Measurements from ENCODE around the gene PRMT6. TPM values are rescaled to one million over a fixed set of nuclear protein-coding genes. Genes with fewer than 3 reads are reported as not detected.

PRMT6 gene
- total RNA-seq (2022) (15.4 and 20.9 TPM in 2 replicates), Bru-seq, nascent RNA (percentile 80 among the genes with signal in this experiment), BruChase-seq, experiment 1, labeled RNA remaining after a 6-hour chase (percentile 73 among the genes with signal in this experiment), BruChase-seq, experiment 2, labeled RNA remaining after a 2-hour chase (percentile 96 among the genes with signal in this experiment)
- long read RNA-seq, transcript PRMT6-201 (1 exons, 2,616 nt), result major isoform, 67 of 67 reads
- long read RNA-seq, partial matches to known transcripts, result 0 of 67 reads
- long read RNA-seq, other reads (novel, unspliced or antisense), result 0 of 67 reads

DNA sequence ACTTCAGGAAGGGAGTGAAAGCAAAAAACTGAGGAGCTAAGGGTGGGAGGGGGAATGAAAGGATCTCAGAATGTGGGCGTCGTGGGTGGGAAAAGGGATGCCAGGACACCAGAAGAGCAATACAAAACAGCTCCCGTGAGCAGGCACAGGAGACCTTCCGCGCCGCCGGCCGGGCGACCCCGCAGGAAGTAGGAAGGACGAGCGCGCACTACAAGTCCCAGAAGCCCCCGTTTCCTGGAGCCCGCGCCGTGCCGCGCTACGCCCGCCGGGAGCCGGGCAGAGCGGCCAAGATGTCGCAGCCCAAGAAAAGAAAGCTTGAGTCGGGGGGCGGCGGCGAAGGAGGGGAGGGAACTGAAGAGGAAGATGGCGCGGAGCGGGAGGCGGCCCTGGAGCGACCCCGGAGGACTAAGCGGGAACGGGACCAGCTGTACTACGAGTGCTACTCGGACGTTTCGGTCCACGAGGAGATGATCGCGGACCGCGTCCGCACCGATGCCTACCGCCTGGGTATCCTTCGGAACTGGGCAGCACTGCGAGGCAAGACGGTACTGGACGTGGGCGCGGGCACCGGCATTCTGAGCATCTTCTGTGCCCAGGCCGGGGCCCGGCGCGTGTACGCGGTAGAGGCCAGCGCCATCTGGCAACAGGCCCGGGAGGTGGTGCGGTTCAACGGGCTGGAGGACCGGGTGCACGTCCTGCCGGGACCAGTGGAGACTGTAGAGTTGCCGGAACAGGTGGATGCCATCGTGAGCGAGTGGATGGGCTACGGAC lies at the start of gene PRMT6:
Gene PRMT6, plus strand, starts transcription at position 249 of the 771 bp plus-strand sequence. Its CDS starts 42 bp downstream, at position 291.
- TSS peak; percentile 61 for BruUV-seq (replicated peaks)
- Mint-ChIP-seq H3K9me3 (ENCODE audit: low read depth, unreplicated experiment) (peaks cover 2% of the 10 kb centered on the region), H3K4me3 (ENCODE audit: low read depth, unreplicated experiment) (peak within 1 kb of the TSS; percentile 85), H3K27me3 (ENCODE audit: unreplicated experiment) (no peaks in the 10 kb centered on the region), H3K36me3 (ENCODE audit: insufficient read depth, unreplicated experiment) (peaks cover 24% of the 10 kb centered on the region), H3K4me1 (ENCODE audit: low read depth, unreplicated experiment) (no peaks in the 10 kb centered on the region), H3K27ac (ENCODE audit: unreplicated experiment) (peak within 1 kb of the TSS; percentile 62)
- TF ChIP-seq, protein P1, sequence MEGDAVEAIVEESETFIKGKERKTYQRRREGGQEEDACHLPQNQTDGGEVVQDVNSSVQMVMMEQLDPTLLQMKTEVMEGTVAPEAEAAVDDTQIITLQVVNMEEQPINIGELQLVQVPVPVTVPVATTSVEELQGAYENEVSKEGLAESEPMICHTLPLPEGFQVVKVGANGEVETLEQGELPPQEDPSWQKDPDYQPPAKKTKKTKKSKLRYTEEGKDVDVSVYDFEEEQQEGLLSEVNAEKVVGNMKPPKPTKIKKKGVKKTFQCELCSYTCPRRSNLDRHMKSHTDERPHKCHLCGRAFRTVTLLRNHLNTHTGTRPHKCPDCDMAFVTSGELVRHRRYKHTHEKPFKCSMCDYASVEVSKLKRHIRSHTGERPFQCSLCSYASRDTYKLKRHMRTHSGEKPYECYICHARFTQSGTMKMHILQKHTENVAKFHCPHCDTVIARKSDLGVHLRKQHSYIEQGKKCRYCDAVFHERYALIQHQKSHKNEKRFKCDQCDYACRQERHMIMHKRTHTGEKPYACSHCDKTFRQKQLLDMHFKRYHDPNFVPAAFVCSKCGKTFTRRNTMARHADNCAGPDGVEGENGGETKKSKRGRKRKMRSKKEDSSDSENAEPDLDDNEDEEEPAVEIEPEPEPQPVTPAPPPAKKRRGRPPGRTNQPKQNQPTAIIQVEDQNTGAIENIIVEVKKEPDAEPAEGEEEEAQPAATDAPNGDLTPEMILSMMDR (IDR thresholded peaks at IDR 0.05; ENCODE audit: unreplicated experiment), result no peak
- intact Hi-C loops (cut with micrococcal nuclease; ENCODE audit: unreplicated experiment), result loop anchor here (1.0 to 5.0 kb wide), 3 partner anchors 58 to 288 kb away; partner anchors contain the start of gene NTNG1
- peak; percentile 77 for DNase-seq
- CTCF ChIA-PET, result interaction anchor here (1.1 to 1.2 kb wide), 3 partner anchors 19 to 103 kb away, joined by 3 read pairs; no protein-coding TSS in a partner anchor

DNA sequence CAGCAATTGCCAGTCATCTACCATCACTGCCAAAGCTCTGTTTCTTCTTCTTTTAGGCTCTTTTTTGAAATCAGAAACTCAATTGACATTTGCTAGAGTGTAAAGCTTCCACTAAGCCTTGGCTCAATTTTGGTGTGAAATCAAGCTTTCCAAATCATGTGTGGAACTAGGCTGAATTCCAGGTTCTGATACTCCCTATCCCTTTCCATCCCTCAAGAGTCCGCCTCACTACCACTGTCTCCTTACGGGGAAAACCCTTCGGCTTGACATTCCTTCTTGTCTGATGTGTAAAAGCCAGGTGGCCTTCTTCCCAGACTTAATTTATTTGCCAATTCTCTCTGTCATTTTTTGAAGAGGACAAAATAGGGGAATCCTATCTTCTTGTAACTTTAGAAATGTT lies 47.2 kb upstream of the PRMT6 start:
- CTCF ChIA-PET, result interaction anchor here (0.6 kb wide), 1 partner anchor 59 kb away, joined by 5 read pairs; no protein-coding TSS in a partner anchor
- BruUV-seq (replicated peaks), result no TSS peak
- Mint-ChIP-seq H3K27ac (ENCODE audit: unreplicated experiment) (no peak overlapping the region), H3K4me3 (ENCODE audit: low read depth, unreplicated experiment) (no peak overlapping the region), H3K4me1 (ENCODE audit: low read depth, unreplicated experiment) (no peaks in the 10 kb centered on the region), H3K27me3 (ENCODE audit: unreplicated experiment) (no peaks in the 10 kb centered on the region), H3K36me3 (ENCODE audit: insufficient read depth, unreplicated experiment) (no peaks in the 10 kb centered on the region), H3K9me3 (ENCODE audit: low read depth, unreplicated experiment) (no peaks in the 10 kb centered on the region)
- no peak for DNase-seq
- TF ChIP-seq, protein P1 (IDR thresholded peaks at IDR 0.05; ENCODE audit: unreplicated experiment), result no peak
- intact Hi-C loops (cut with micrococcal nuclease; ENCODE audit: unreplicated experiment), result no loop called here

DNA sequence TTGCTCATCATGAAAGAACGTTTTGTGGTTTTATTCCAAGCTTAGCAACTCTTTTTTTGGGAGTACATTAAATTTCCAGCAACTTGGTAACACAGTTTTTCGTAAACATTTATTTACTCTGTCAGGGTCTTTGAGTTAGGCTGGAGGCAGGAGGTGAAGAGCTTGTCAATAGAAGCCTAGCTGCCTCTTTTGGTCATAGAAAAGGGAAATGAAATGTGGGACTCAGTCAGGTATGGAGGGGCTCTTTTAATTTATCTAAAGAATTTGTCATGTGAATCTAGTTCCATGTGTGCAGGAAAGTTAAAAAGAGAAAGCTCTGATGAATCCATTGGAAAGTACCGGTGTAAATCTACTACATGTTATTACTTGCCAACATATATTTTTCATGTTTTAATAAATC lies 45.9 kb upstream of the PRMT6 start:
- Mint-ChIP-seq H3K9me3 (ENCODE audit: low read depth, unreplicated experiment) (no peaks in the 10 kb centered on the region), H3K36me3 (ENCODE audit: insufficient read depth, unreplicated experiment) (no peaks in the 10 kb centered on the region), H3K27ac (ENCODE audit: unreplicated experiment) (no peak overlapping the region), H3K27me3 (ENCODE audit: unreplicated experiment) (no peaks in the 10 kb centered on the region), H3K4me1 (ENCODE audit: low read depth, unreplicated experiment) (no peaks in the 10 kb centered on the region), H3K4me3 (ENCODE audit: low read depth, unreplicated experiment) (no peak overlapping the region)
- intact Hi-C loops (cut with micrococcal nuclease; ENCODE audit: unreplicated experiment), result no loop called here
- DNase-seq, result no peak
- no TSS peak for BruUV-seq (replicated peaks)
- TF ChIP-seq, protein P1 (IDR thresholded peaks at IDR 0.05; ENCODE audit: unreplicated experiment), result no peak
- CTCF ChIA-PET, result no interaction called here

GRCh38 chr1:107016376-107016978 lies 40.0 kb upstream of the PRMT6 start:
- H3K36me3 Mint-ChIP-seq (ENCODE audit: insufficient read depth, unreplicated experiment), result no peaks in the 10 kb centered on the region
- no peaks in the 10 kb centered on the region for H3K4me1 Mint-ChIP-seq (ENCODE audit: low read depth, unreplicated experiment)
- CTCF ChIA-PET, result no interaction called here
- no peaks in the 10 kb centered on the region for H3K27me3 Mint-ChIP-seq (ENCODE audit: unreplicated experiment)
- intact Hi-C loops (cut with micrococcal nuclease; ENCODE audit: unreplicated experiment), result no loop called here
- no peak overlapping the region for H3K4me3 Mint-ChIP-seq (ENCODE audit: low read depth, unreplicated experiment)
- no TSS peak for BruUV-seq (replicated peaks)
- H3K27ac Mint-ChIP-seq (ENCODE audit: unreplicated experiment), result no peak overlapping the region
- no peak for DNase-seq
- no peaks in the 10 kb centered on the region for H3K9me3 Mint-ChIP-seq (ENCODE audit: low read depth, unreplicated experiment)
- TF ChIP-seq, protein P1 (IDR thresholded peaks at IDR 0.05; ENCODE audit: unreplicated experiment), result no peak
